HG03280 (cell line): ENCODE results near the gene KLRC1.
"Not testable (repeated sequence)": the region's sequence is repeated elsewhere in the genome, so short reads cannot be mapped to it uniquely, and the experiment has no call there.

Experiments used
- ATAC-seq: cut with Tn5 transposase; IDR thresholded peaks from one replicate; pipeline ENCODE4 v1.9.1; 2021; ENCODE audit warnings: mild to moderate bottlenecking, moderate library complexity; ENCODE audit not compliant: unreplicated experiment

The KLRC1 gene

GRCh38 chr12:10453156-10453555 is at the start of gene KLRC1:
KLRC1 (minus strand) TSS chr12:10453377; CDS start chr12:10451156, 2,221 bp downstream.
- no peak for ATAC-seq

DNA sequence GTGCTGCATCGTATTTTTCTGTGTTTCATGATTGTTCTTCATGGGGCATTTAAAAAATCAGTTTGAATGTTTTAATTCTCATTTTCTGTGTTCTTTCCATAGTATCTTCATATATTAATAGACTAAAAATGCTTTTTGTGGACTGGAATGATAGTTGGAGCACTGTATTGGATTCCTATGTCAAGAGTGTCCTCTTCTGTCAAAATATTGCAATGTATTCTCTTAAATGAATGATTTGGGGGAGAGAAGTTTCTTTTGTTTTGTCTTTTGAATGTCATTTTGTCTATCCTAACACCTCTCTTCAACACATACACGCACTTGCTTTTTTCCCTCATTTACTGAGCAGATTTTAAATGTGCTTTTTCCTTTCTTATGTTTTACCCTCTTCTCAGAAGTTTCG is 47.9 kb upstream of the KLRC1 start:
- ATAC-seq, result no peak

DNA sequence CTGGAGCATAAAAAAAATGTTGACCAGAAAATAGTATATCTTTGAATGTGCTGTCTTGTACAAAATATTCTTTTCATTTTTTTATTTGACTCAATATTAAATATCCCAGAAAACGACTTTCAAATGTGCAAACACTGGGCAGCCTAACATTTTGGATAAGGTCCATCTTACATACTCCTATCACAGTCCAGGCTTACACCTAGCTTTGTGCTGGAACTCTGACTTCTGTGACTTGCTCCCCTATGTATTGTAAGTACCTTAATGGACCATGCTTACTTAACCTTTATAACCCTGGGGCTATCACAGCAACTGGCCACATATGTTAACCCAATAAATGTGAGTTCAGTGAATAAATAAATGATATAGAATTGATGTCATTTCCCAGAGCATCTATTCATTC is 44.9 kb upstream of the KLRC1 start:
- ATAC-seq, result no peak

DNA sequence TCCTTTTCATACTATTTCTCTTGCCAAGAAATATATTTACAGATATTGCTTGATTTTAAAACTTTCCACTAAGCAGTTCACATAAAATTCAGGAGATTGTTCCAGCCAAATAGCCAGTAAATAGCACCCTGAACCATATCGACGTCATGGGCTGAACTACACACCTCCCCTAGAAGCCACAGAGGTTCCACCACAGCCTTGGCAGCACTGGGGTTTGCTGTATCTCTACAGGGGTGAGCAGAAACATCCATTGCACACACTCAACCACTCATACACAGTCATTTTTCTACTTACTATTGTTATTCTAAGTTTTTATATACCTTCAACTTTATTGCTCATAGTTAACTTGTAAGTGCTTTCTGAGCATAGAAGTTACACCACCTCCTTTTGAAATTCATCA is 44.4 kb upstream of the KLRC1 start:
- no peak for ATAC-seq

DNA sequence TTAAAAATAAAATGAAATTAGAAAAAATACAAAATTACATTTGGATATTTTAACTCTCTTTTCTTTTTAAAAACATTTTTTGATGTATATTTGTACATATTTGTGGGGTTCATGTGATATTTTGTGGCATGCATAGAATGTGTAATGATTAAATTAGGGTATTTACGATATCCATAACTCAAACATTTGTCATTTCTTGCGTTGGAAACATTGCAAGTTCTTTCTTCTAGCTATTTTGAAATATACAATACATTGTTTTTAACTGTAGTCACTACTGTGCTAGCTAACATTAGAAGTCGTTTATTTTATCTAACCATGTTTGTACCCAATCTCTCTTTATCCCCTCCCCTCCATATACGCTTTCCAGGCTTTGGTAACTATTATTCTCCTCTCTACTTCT is 38.6 kb upstream of the KLRC1 start:
- ATAC-seq, result no peak

DNA sequence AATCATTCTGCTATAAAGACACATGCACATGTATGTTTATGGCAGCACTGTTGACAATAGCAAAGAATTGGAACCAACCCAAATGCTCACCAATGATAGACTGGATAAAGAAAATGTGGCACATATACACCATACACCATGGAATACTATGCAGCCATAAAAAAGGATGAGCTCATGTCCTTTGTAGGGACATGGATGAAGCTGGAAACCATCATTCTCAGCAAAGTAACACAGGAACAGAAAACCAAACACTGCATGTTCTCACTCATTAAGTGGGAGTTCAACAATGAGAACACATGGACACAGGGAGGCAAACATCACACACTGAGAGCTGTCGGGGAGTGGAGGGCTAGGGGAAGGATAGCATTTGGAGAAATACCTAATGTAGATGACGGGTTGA is 34.2 kb upstream of the KLRC1 start:
- not testable (repeated sequence) for ATAC-seq

- ATAC-seq, result not testable (repeated sequence)
Observed at GRCh38 chr12:10481901-10482300, 28.7 kb upstream of the KLRC1 start.

DNA sequence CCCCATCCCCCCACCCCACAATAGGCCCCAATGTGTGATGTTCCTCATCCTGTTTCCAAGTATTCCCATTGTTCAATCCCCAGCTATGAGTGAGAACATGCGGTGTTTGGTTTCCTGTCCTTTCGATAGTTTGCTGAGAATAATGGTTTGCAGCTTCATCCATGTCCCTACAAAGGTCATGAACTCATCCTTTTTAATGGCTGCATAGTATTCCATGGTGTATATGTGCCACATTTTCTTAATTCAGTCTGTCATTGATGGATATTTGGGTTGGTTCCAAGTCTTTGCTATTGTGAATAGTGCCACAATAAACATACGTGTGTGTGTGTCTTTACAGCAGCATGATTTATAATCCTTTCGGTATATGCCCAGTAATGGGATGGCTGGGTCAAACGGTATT is 19.6 kb upstream of the KLRC1 start:
- not testable (repeated sequence) for ATAC-seq

DNA sequence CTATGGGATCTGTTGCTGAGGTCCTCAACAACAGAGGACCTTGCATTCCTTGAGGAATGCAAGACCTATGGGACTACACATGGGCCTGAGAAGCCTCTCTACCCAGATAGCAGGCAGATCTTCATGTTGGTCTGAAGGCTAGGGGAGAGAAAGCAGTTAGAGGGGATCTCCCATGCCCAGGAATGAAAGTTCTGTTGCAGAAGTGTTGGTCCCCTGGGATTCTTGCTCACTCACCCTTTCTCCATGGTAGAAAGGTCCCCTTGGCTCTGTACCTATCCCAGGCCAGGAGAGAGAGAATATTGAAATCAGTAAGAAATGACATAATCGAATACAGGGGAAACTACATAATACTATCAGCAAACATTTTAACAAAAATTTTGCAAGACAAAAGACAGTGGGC is 16.5 kb upstream of the KLRC1 start:
- no peak for ATAC-seq

- ATAC-seq, result no peak
Observed at GRCh38 chr12:10466311-10466710, 13.1 kb upstream of the KLRC1 start.

GRCh38 chr12:10457760-10458159 is 4.6 kb upstream of the KLRC1 start:
- ATAC-seq, result no peak

DNA sequence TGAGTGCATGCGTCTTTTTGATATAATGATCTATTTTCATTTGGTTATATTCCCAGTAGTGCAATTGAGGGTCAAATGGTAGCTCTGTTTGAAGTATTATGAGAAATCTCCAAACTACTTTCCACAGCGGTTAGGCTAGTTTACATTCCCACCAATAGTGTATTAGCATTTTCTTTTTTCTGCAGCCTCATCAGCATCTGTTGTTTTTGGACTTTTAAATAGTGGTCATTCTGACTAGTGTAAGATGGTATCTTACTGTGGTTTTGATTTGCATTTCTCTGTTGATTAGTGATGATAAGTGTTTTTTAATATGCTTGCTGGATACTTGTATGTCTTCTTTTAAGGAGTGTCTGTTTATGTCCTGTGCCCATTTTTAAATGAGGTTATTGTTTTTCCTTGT is 3.7 kb upstream of the KLRC1 start:
- no peak for ATAC-seq

- no peak for ATAC-seq
Observed at GRCh38 chr12:10455766-10456165, 2.6 kb upstream of the KLRC1 start.

GRCh38 chr12:10454531-10454930 is 1.4 kb upstream of the KLRC1 start:
- no peak for ATAC-seq

GRCh38 chr12:10448236-10448635 is 4.9 kb downstream of the KLRC1 start:
- ATAC-seq, result no peak

- ATAC-seq, result not testable (repeated sequence)
Observed at GRCh38 chr12:10446052-10446451, 7.1 kb downstream of the KLRC1 start.

- ATAC-seq, result not testable (repeated sequence)
Observed at GRCh38 chr12:10441144-10441543, 12.0 kb downstream of the KLRC1 start.

DNA sequence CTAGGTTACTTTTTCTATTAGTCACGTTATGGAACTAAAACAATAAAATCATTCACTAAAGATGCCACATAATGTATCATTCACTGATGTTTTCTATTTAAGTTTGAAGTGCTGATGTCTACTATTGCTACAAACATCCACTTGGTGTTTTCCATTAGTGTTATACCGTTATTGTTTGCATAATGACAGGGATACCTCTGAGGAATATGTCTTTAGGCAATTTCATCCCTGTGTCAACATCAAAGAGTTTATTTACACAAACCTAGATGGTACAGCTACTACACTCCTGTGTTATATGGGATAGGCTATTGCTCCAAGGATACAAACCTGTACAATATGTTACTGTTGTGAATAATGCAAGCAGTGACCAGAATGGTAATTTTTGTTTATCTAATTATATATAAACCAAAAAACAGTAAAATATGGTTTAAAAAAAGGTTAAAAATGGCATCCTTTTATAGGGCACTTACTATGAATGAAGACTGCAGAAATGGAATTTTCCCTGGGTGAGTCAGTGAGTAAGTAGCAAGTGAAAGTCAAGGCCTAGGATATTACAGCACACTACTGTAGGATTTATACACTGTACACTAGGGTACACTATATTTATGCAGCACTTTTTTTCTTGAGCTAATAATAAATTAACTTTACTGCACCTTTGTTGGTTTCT is 13.4 kb downstream of the KLRC1 start:
- ATAC-seq, result not testable (repeated sequence)

GRCh38 chr12:10437601-10438000 is 15.6 kb downstream of the KLRC1 start:
- ATAC-seq, result not testable (repeated sequence)

DNA sequence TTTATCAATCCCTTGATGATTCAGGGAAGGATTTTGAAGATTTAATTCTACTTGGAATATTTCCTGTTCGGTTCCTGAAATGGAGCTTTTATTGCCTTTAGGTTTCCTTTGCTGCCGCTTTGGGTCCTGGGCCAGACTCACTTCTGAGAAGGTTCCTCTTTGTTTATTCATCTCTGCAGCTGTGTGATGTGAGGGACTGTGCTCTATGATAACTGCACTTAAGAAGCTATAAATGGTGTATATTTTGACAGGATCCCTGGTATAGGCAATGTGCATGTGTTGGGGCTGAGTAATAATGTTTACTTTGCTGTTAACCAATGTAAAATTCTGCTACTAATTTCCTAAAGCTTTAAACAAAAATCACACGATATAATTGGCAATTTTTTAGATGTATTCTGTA is 17.4 kb downstream of the KLRC1 start, which contains the start of gene KLRC2:
Gene KLRC2, minus strand, starts transcription at position 195 of the 400 bp plus-strand sequence. Its CDS starts 24 bp downstream, at position 171.
- ATAC-seq, result not testable (repeated sequence)

GRCh38 chr12:10430623-10431022 is 22.6 kb downstream of the KLRC1 start:
- not testable (repeated sequence) for ATAC-seq

DNA sequence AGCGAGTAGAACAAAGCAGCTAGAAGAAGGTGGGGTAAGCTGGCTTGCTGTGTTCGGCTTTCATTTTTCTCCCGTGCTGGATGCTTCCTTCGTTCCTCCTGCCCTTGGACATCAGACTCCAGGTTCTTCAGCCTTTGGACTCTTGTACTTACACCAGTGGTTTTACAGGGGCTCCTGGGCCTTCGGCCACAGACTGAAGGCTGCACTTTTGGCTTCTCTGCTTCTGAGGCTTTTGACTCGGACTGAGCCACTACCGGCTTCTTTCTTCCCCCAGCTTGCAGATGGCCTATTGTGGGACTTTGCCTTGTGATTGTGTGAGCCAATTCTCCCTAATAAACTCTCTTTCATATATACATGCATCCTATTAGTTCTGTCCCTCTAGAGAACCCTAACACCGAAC is 27.2 kb downstream of the KLRC1 start:
- not testable (repeated sequence) for ATAC-seq
